Smooth muscle cell (in vitro differentiated cells): Measurements from ENCODE around the gene MARK3. TPM values are rescaled to one million over a fixed set of nuclear protein-coding genes. Genes with fewer than 3 reads are reported as not detected.
"Not testable (repeated sequence)": the region's sequence is repeated elsewhere in the genome, so short reads cannot be mapped to it uniquely, and the experiment has no call there.

Source experiments
- DNase-seq: peaks from one replicate; lab custom pipeline; 2025; ENCODE audit not compliant: unreplicated experiment; lab: John Stamatoyannopoulos, UW
- H2AFZ ChIP-seq: fragments of 200-600 bp; sonication (generic); 2 replicates; pipeline ENCODE4 v1.6.0; 2016; ENCODE audit warnings: antibody characterized with exemption, low read depth, mild to moderate bottlenecking
- H3F3A ChIP-seq: fragments of 200-600 bp; sonication (generic); 2 replicates; pipeline ENCODE4 v1.6.0; 2017; ENCODE audit warnings: antibody characterized with exemption, low read depth
- H3K27ac ChIP-seq: fragments of 200-600 bp; sonication (generic); 2 replicates; pipeline ENCODE4 v1.5.1; 2016; ENCODE audit warnings: low read depth, mild to moderate bottlenecking
- H3K27me3 ChIP-seq: fragments of 200-600 bp; sonication (generic); 2 replicates; pipeline ENCODE4 v1.6.1; 2016; ENCODE audit warnings: low read depth, mild to moderate bottlenecking
- H3K36me3 ChIP-seq: fragments of 200-600 bp; sonication (generic); 2 replicates; pipeline ENCODE4 v1.5.1; 2016; ENCODE audit warnings: low read depth
- H3K4me1 ChIP-seq: fragments of 200-600 bp; sonication (generic); 2 replicates; pipeline ENCODE4 v1.5.1; 2016; ENCODE audit warnings: low read depth
- H3K4me2 ChIP-seq: fragments of 200-600 bp; sonication (generic); 2 replicates; pipeline ENCODE4 v1.6.0; 2016; ENCODE audit warnings: mild to moderate bottlenecking
- H3K4me3 ChIP-seq: fragments of 200-600 bp; sonication (generic); 2 replicates; pipeline ENCODE4 v1.5.1; 2016; ENCODE audit warnings: mild to moderate bottlenecking
- H3K79me2 ChIP-seq: fragments of 200-600 bp; sonication (generic); 2 replicates; pipeline ENCODE4 v1.6.0; 2016; ENCODE audit warnings: low read depth, mild to moderate bottlenecking
- H3K9ac ChIP-seq: fragments of 200-600 bp; sonication (generic); 2 replicates; pipeline ENCODE4 v1.6.0; 2016; ENCODE audit warnings: low read depth
- H3K9me3 ChIP-seq: fragments of 200-600 bp; sonication (generic); replicated peaks from 2 replicates; pipeline ENCODE4 v1.5.1; 2016; ENCODE audit warnings: low read depth
- H4K20me1 ChIP-seq: fragments of 200-600 bp; sonication (generic); 2 replicates; pipeline ENCODE4 v1.6.0; 2016; ENCODE audit warnings: low read depth
- CTCF ChIP-seq: fragments of 200-600 bp; sonication (generic); IDR thresholded peaks from 2 replicates; pipeline ENCODE4 v1.5.1; 2017; ENCODE audit warnings: borderline replicate concordance, mild to moderate bottlenecking, antibody characterized with exemption; ENCODE audit not compliant: insufficient read depth, poor library complexity, severe bottlenecking
- WGBS: methylation state at CpG from one replicate; pipeline ENCODE4 v1.1.7; 2016; ENCODE audit warnings: low lambda C conversion rate; 5-methylcytosine and 5-hydroxymethylcytosine counted together
- polyA plus RNA-seq: library from polyadenylated mRNA; unstranded; fragments of >200 nt; fragmentation: Nextera tagmentation; extraction: Ambion mirVana; gene quantifications from 2 replicates; pipeline ENCODE4 v1.2.1, GENCODE V29; 2016
- total RNA-seq: library from RNA; depleted of rRNA; stranded (reverse); fragments of >200 nt; gene quantifications from 2 replicates; pipeline ENCODE4 v1.2.3, GENCODE V29; 2014

The MARK3 gene
- total and polyA plus RNA-seq, 2 experiments from 2014 or later = 63.2 to 68.4 TPM

- no peak for DNase-seq
- WGBS = 90% methylated on average over 7 of the region's 7 CpGs
- H4K20me1 ChIP-seq = no peaks in the 10 kb centered on the region
- no peak for TF ChIP-seq CTCF
- H3K36me3 ChIP-seq = no peaks in the 10 kb centered on the region
- H3F3A ChIP-seq = peaks cover 3% of the 10 kb centered on the region
- no peaks in the 10 kb centered on the region for H3K27me3 ChIP-seq
- H3K4me2 ChIP-seq = no peak overlapping the region
- no peaks in the 10 kb centered on the region for H3K79me2 ChIP-seq
- H3K9me3 ChIP-seq = no peaks in the 10 kb centered on the region
- H3K4me3 ChIP-seq = no peak overlapping the region
- no peak overlapping the region for H3K9ac ChIP-seq
- H3K27ac ChIP-seq = no peak overlapping the region
- H2AFZ ChIP-seq = no peak overlapping the region
- no peaks in the 10 kb centered on the region for H3K4me1 ChIP-seq
These were observed 31.9 kb upstream of the MARK3 start for GRCh38 chr14:103353362-103353761.

GRCh38 chr14:103354141-103354540 is 31.1 kb upstream of the MARK3 start:
- Histone ChIP-seq H2AFZ (no peak overlapping the region), H3K36me3 (no peaks in the 10 kb centered on the region), H3K9ac (no peak overlapping the region), H3F3A (no peaks in the 10 kb centered on the region), H3K4me3 (no peak overlapping the region), H3K79me2 (no peaks in the 10 kb centered on the region), H3K9me3 (no peaks in the 10 kb centered on the region), H3K27ac (no peak overlapping the region), H3K4me1 (no peaks in the 10 kb centered on the region), H3K27me3 (no peaks in the 10 kb centered on the region), H4K20me1 (no peaks in the 10 kb centered on the region), H3K4me2 (no peak overlapping the region)
- TF ChIP-seq CTCF = no peak
- WGBS = 71% methylated on average over 7 of the region's 7 CpGs
- no peak for DNase-seq

GRCh38 chr14:103356024-103356682 is 29.1 kb upstream of the MARK3 start:
- H3K27me3 ChIP-seq = no peaks in the 10 kb centered on the region
- no peak overlapping the region for H3K27ac ChIP-seq
- no peaks in the 10 kb centered on the region for H3K4me1 ChIP-seq
- H3F3A ChIP-seq = no peaks in the 10 kb centered on the region
- H4K20me1 ChIP-seq = no peaks in the 10 kb centered on the region
- no peak overlapping the region for H2AFZ ChIP-seq
- H3K79me2 ChIP-seq = no peaks in the 10 kb centered on the region
- no peak overlapping the region for H3K9ac ChIP-seq
- no peaks in the 10 kb centered on the region for H3K36me3 ChIP-seq
- DNase-seq = no peak
- no peak overlapping the region for H3K4me3 ChIP-seq
- no peaks in the 10 kb centered on the region for H3K9me3 ChIP-seq
- H3K4me2 ChIP-seq = no peak overlapping the region
- no peak for TF ChIP-seq CTCF
- 77% methylated on average over 9 of the region's 9 CpGs for WGBS

GRCh38 chr14:103357552-103357951 is 27.7 kb upstream of the MARK3 start:
- not testable (repeated sequence) for H3K27ac ChIP-seq, H3F3A ChIP-seq, H4K20me1 ChIP-seq, H3K36me3 ChIP-seq, H3K9me3 ChIP-seq, H3K27me3 ChIP-seq, H3K79me2 ChIP-seq, H3K4me1 ChIP-seq, DNase-seq, H3K4me2 ChIP-seq, H2AFZ ChIP-seq, H3K4me3 ChIP-seq, H3K9ac ChIP-seq
- WGBS = 93% methylated on average over 10 of the region's 10 CpGs
